Measurements from ENCODE around the gene MFSD1.

The MFSD1 gene

GRCh38 chr3:158792709-158793108 lies 9.1 kb upstream of the MFSD1 start:
- Histone ChIP-seq H3K4me3 (ENCODE audit: low read length) (no peak overlapping the region), H3K4me1 (ENCODE audit: low read length) (peaks cover 4% of the 10 kb centered on the region; the same call in 1 of the 2 replicates), H3K9ac (ENCODE audit: low read length) (no peak overlapping the region), H3K9me3 (ENCODE audit: insufficient read depth, low read length) (no peaks in the 10 kb centered on the region), H4K20me1 (ENCODE audit: insufficient read depth, low read length) (no peaks in the 10 kb centered on the region), H3K27ac (ENCODE audit: low read length) (no peak overlapping the region), H3K79me2 (ENCODE audit: low read length) (no peaks in the 10 kb centered on the region), H3K27me3 (ENCODE audit: low read depth, low read length) (no peaks in the 10 kb centered on the region), H3K4me2 (ENCODE audit: low read length) (no peak overlapping the region), H2AFZ (ENCODE audit: low read depth, low read length) (no peak overlapping the region), H3K36me3 (replicated peaks; ENCODE audit: low read depth, low read length) (no peaks in the 10 kb centered on the region)
- no peak for TF ChIP-seq EZH2phosphoT487 (IDR thresholded peaks at IDR 0.05; ENCODE audit: low read depth)
- TF ChIP-seq CTCF (IDR thresholded peaks at IDR 0.05; ENCODE audit: low read depth, low read length): no peak

GRCh38 chr3:158794206-158794605 lies 7.6 kb upstream of the MFSD1 start:
- Histone ChIP-seq H3K27me3 (ENCODE audit: low read depth, low read length) (no peaks in the 10 kb centered on the region), H3K4me2 (ENCODE audit: low read length) (no peak overlapping the region), H3K27ac (ENCODE audit: low read length) (no peak overlapping the region), H3K36me3 (replicated peaks; ENCODE audit: low read depth, low read length) (no peaks in the 10 kb centered on the region), H3K4me1 (ENCODE audit: low read length) (peaks cover 4% of the 10 kb centered on the region; the same call in 1 of the 2 replicates), H3K9me3 (ENCODE audit: insufficient read depth, low read length) (no peaks in the 10 kb centered on the region), H3K79me2 (ENCODE audit: low read length) (no peaks in the 10 kb centered on the region), H4K20me1 (ENCODE audit: insufficient read depth, low read length) (no peaks in the 10 kb centered on the region), H2AFZ (ENCODE audit: low read depth, low read length) (no peak overlapping the region), H3K4me3 (ENCODE audit: low read length) (no peak overlapping the region), H3K9ac (ENCODE audit: low read length) (no peak overlapping the region)
- TF ChIP-seq CTCF (IDR thresholded peaks at IDR 0.05; ENCODE audit: low read depth, low read length): no peak
- no peak for TF ChIP-seq EZH2phosphoT487 (IDR thresholded peaks at IDR 0.05; ENCODE audit: low read depth)

GRCh38 chr3:158794936-158795518 lies 6.8 kb upstream of the MFSD1 start:
- Histone ChIP-seq H3K27ac (ENCODE audit: low read length) (no peak overlapping the region), H3K79me2 (ENCODE audit: low read length) (no peaks in the 10 kb centered on the region), H3K4me1 (ENCODE audit: low read length) (peaks cover 4% of the 10 kb centered on the region; the same call in 1 of the 2 replicates), H3K4me3 (ENCODE audit: low read length) (no peak overlapping the region), H3K9ac (ENCODE audit: low read length) (no peak overlapping the region), H3K4me2 (ENCODE audit: low read length) (no peak overlapping the region), H4K20me1 (ENCODE audit: insufficient read depth, low read length) (no peaks in the 10 kb centered on the region), H2AFZ (ENCODE audit: low read depth, low read length) (no peak overlapping the region), H3K36me3 (replicated peaks; ENCODE audit: low read depth, low read length) (no peaks in the 10 kb centered on the region), H3K9me3 (ENCODE audit: insufficient read depth, low read length) (no peaks in the 10 kb centered on the region), H3K27me3 (ENCODE audit: low read depth, low read length) (no peaks in the 10 kb centered on the region)
- TF ChIP-seq CTCF (IDR thresholded peaks at IDR 0.05; ENCODE audit: low read depth, low read length) (peak; percentile 68), EZH2phosphoT487 (IDR thresholded peaks at IDR 0.05; ENCODE audit: low read depth) (no peak)

GRCh38 chr3:158801201-158801600 lies 653 bp upstream of the MFSD1 start:
- Histone ChIP-seq H3K4me2 (ENCODE audit: low read length) (peak overlapping the region; percentile 81), H3K9ac (ENCODE audit: low read length) (peak overlapping the region; percentile 49), H3K9me3 (ENCODE audit: insufficient read depth, low read length) (no peaks in the 10 kb centered on the region), H3K27ac (ENCODE audit: low read length) (no peak overlapping the region), H2AFZ (ENCODE audit: low read depth, low read length) (peak overlapping the region; percentile 76), H3K79me2 (ENCODE audit: low read length) (peaks cover 14% of the 10 kb centered on the region), H3K27me3 (ENCODE audit: low read depth, low read length) (no peaks in the 10 kb centered on the region), H3K4me3 (ENCODE audit: low read length) (peak overlapping the region; percentile 92), H3K4me1 (ENCODE audit: low read length) (peaks cover 14% of the 10 kb centered on the region), H3K36me3 (replicated peaks; ENCODE audit: low read depth, low read length) (peaks cover 2% of the 10 kb centered on the region), H4K20me1 (ENCODE audit: insufficient read depth, low read length) (no peaks in the 10 kb centered on the region)
- TF ChIP-seq EZH2phosphoT487 (IDR thresholded peaks at IDR 0.05; ENCODE audit: low read depth): no peak
- TF ChIP-seq CTCF (IDR thresholded peaks at IDR 0.05; ENCODE audit: low read depth, low read length): no peak
